Measurements from ENCODE around the gene GPATCH1.

DNA sequence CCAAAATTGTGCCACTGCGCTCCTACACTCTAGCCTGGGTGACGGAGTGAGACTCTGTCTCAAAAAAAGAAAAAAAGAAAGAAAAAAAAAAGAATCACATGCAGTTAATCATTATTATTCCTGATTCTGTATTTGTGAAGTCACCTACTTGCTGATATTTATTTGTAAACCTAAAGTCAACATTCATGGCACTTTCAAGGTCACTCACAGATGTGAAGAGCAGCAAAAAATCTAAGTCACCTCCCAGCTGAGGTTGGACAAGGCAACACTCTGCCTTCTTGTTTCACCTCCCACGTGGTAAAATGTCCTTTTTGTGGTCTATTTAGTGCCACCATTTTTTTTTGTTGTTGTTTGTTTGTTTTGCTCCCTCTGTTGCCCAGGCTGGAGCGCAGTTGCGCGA, 77.4 kb downstream of the GPATCH1 start:
- no peak for TF ChIP-seq POLR2AphosphoS5 (IDR thresholded peaks at IDR 0.05; ENCODE audit: insufficient read depth in 1 of 2, low read depth in 1 of 2)
- TF ChIP-seq, protein P1, sequence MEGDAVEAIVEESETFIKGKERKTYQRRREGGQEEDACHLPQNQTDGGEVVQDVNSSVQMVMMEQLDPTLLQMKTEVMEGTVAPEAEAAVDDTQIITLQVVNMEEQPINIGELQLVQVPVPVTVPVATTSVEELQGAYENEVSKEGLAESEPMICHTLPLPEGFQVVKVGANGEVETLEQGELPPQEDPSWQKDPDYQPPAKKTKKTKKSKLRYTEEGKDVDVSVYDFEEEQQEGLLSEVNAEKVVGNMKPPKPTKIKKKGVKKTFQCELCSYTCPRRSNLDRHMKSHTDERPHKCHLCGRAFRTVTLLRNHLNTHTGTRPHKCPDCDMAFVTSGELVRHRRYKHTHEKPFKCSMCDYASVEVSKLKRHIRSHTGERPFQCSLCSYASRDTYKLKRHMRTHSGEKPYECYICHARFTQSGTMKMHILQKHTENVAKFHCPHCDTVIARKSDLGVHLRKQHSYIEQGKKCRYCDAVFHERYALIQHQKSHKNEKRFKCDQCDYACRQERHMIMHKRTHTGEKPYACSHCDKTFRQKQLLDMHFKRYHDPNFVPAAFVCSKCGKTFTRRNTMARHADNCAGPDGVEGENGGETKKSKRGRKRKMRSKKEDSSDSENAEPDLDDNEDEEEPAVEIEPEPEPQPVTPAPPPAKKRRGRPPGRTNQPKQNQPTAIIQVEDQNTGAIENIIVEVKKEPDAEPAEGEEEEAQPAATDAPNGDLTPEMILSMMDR (IDR thresholded peaks at IDR 0.05): no peak
- TF ChIP-seq POLR2A (IDR thresholded peaks at IDR 0.05): no peak
